B cell (primary cell): ENCODE measurements around the gene TFAP2B. TPM values are rescaled to one million over a fixed set of nuclear protein-coding genes. Genes with fewer than 3 reads are reported as not detected.

Experiments used
- ATAC-seq: fragments of 200-7000 bp; cut with Tn5 transposase; one replicate; pipeline ENCODE4 v1.10.0; 2021; ENCODE audit warnings: low read depth, mild to moderate bottlenecking, moderate number of reproducible peaks, moderate library complexity
- CTCF ChIA-PET: fragments of 350-600 bp; sonication (Branson Sonifier 250); formaldehyde crosslinking; loops from one replicate; lab custom pipeline; 2021; ENCODE audit warnings: antibody characterized with exemption, inconsistent platforms; lab: Charles Lee
- POLR2A ChIA-PET: fragments of 350-600 bp; sonication (Branson Sonifier 250); formaldehyde crosslinking; loops from one replicate; lab custom pipeline; 2021; ENCODE audit warnings: antibody characterized with exemption; lab: Charles Lee
- DNase-seq: peaks from one replicate; pipeline ENCODE4 v3.0.0; 2013
- H2AFZ ChIP-seq: 2 replicates; pipeline ENCODE4 v1.6.1; 2012; ENCODE audit warnings: mild to moderate bottlenecking, low read depth, low read length; ENCODE audit not compliant: insufficient read depth, poor library complexity, severe bottlenecking
- H3K27ac ChIP-seq, 2 donors: 1 replicate in 1 of 2; 2 replicates in 1 of 2; pipeline ENCODE4 v1.5.1; 2012 to 2013; ENCODE audit warnings: low read length in 2 of 2, mild to moderate bottlenecking in 2 of 2, moderate library complexity in 1 of 2
- H3K27me3 ChIP-seq, 4 experiments: fragments of 200-600 bp in 1 of 4; sonication (generic) in 1 of 4; replicated peaks in 1 of 4; 1 replicate in 2 of 4; 2 replicates in 2 of 4; pipeline versions ENCODE4 v1.6.1 to v1.7.0; 2013 to 2016; ENCODE audit warnings: low read length in 3 of 4, mild to moderate bottlenecking in 2 of 4, mixed read lengths in 1 of 4, moderate library complexity in 1 of 4; ENCODE audit not compliant: insufficient read depth in 4 of 4, control insufficient read depth in 3 of 4; ENCODE audit errors: control extremely low read depth in 1 of 4
- H3K36me3 ChIP-seq, 2 experiments: replicated peaks in 1 of 2; 1 replicate in 1 of 2; 2 replicates in 1 of 2; pipeline versions ENCODE4 v1.6.1 to v1.7.1; 2013; ENCODE audit warnings: low read length in 1 of 2; ENCODE audit not compliant: insufficient read depth in 2 of 2, control insufficient read depth in 1 of 2; ENCODE audit errors: control extremely low read depth in 1 of 2, extremely low read depth in 1 of 2
- H3K4me1 ChIP-seq, 2 donors: fragments of 200-600 bp in 1 of 2; sonication (generic) in 1 of 2; 1 replicate in 1 of 2; 2 replicates in 1 of 2; pipeline versions ENCODE4 v1.5.1 to v1.6.1; 2013 to 2017; ENCODE audit warnings: low read length in 2 of 2; ENCODE audit not compliant: control insufficient read depth in 2 of 2, insufficient read depth in 2 of 2
- H3K4me2 ChIP-seq: replicated peaks from 2 replicates; pipeline ENCODE3; 2012; ENCODE audit warnings: mild to moderate bottlenecking, low read depth, low read length; ENCODE audit not compliant: poor library complexity, severe bottlenecking
- H3K4me3 ChIP-seq, 5 experiments: fragments of 200-600 bp in 1 of 5; sonication (generic) in 1 of 5; 1 replicate in 3 of 5; 2 replicates in 2 of 5; pipeline versions ENCODE4 v1.5.1 to v1.7.0; 2011 to 2016; ENCODE audit warnings: low read length in 4 of 5, mild to moderate bottlenecking in 4 of 5, low read depth in 2 of 5, control low read depth in 1 of 5, moderate library complexity in 1 of 5; ENCODE audit not compliant: insufficient read depth in 1 of 5; ENCODE audit errors: control extremely low read depth in 1 of 5, extremely low read depth in 1 of 5
- H3K79me2 ChIP-seq: fragments of 200-600 bp; sonication (generic); one replicate; pipeline ENCODE4 v1.6.0; 2016; ENCODE audit warnings: low read length; ENCODE audit not compliant: control insufficient read depth, insufficient read depth
- H3K9ac ChIP-seq: fragments of 200-600 bp; sonication (generic); 2 replicates; pipeline ENCODE4 v1.6.1; 2017; ENCODE audit warnings: mild to moderate bottlenecking, low read length, moderate library complexity
- H3K9me3 ChIP-seq, 3 donors: one replicate each; pipeline versions ENCODE4 v1.6.1 to v1.7.1; 2013; ENCODE audit warnings: low read length in 2 of 3; ENCODE audit not compliant: control insufficient read depth in 2 of 3, insufficient read depth in 1 of 3; ENCODE audit errors: control extremely low read depth in 1 of 3
- H4K20me1 ChIP-seq: 2 replicates; pipeline ENCODE4 v1.6.0; 2012; ENCODE audit warnings: mild to moderate bottlenecking, low read length; ENCODE audit not compliant: insufficient read depth, control insufficient read depth, poor library complexity, severe bottlenecking
- H3K27ac Mint-ChIP-seq: one replicate; pipeline ENCODE4 v1.8.0; 2021; ENCODE audit warnings: mixed read lengths
- H3K27me3 Mint-ChIP-seq: one replicate; pipeline ENCODE4 v1.8.0; 2021; ENCODE audit warnings: mixed read lengths
- H3K4me1 Mint-ChIP-seq: one replicate; pipeline ENCODE4 v1.8.0; 2021; ENCODE audit warnings: mixed read lengths
- H3K4me3 Mint-ChIP-seq: one replicate; pipeline ENCODE4 v1.8.0; 2021; ENCODE audit warnings: mixed read lengths
- H3K9me3 Mint-ChIP-seq: one replicate; pipeline ENCODE4 v1.8.0; 2022; ENCODE audit warnings: mixed read lengths; ENCODE audit not compliant: insufficient read depth
- CTCF ChIP-seq: fragments of 200-600 bp; IDR thresholded peaks from one replicate; pipeline ENCODE4 v1.8.0; 2022; ENCODE audit warnings: antibody characterized with exemption, mild to moderate bottlenecking
- EZH2 ChIP-seq: IDR thresholded peaks from 2 replicates; pipeline ENCODE4 v1.6.1; 2012; ENCODE audit warnings: borderline replicate concordance, low read depth, mild to moderate bottlenecking, moderate library complexity, low read length; ENCODE audit not compliant: insufficient read depth, poor library complexity, severe bottlenecking
- WGBS: methylation state at CpG from one replicate; pipeline ENCODE4 v1.1.5; 2013; ENCODE audit warnings: missing lambda C conversion rate; ENCODE audit not compliant: insufficient coverage; 5-methylcytosine and 5-hydroxymethylcytosine counted together
- intact Hi-C: fragments of 100-400 bp; cut with micrococcal nuclease; formaldehyde crosslinking; loops from one replicate; pipeline ENCODE4 v1.10.0; 2022
- polyA plus RNA-seq: library from polyadenylated mRNA; depleted of rRNA; stranded (reverse); fragments of >200 nt; gene quantifications from 2 replicates; pipeline ENCODE4 v1.2.3, GENCODE V29; 2012
- total RNA-seq, 2 donors: library from RNA; stranded (reverse); fragments of 120-200 nt in 1 of 2; gene quantifications; 1 replicate in 1 of 2; 2 replicates in 1 of 2; pipeline versions ENCODE4 v1.2.3 to v1.2.4, GENCODE V29; 2013 to 2022

TFAP2B gene
- total and polyA plus RNA-seq, 2 donors (not counting 1 experiment from before 2014, with no cell fraction given): not detected

GRCh38 chr6:50864601-50865000 lies 45.9 kb downstream of the TFAP2B start:
- DNase-seq (no peak), ATAC-seq (no peak)
- H3K4me1 ChIP-seq: no peaks in the 10 kb centered on the region
- H3K79me2 ChIP-seq: no peaks in the 10 kb centered on the region
- Mint-ChIP-seq H3K4me3 (no peak overlapping the region), H3K27me3 (no peaks in the 10 kb centered on the region), H3K4me1 (no peaks in the 10 kb centered on the region), H3K27ac (no peak overlapping the region), H3K9me3 (no peaks in the 10 kb centered on the region)
- intact Hi-C loops: no loop called here
- no peaks in the 10 kb centered on the region for H3K36me3 ChIP-seq
- H3K4me2 ChIP-seq: no peak overlapping the region
- no peak overlapping the region for H2AFZ ChIP-seq
- no peaks in the 10 kb centered on the region for H3K9me3 ChIP-seq
- ChIA-PET CTCF (no interaction called here), POLR2A (no interaction called here)
- no peaks in the 10 kb centered on the region for H3K27me3 ChIP-seq
- no peak overlapping the region for H3K27ac ChIP-seq
- no peak overlapping the region for H3K9ac ChIP-seq
- H4K20me1 ChIP-seq: no peaks in the 10 kb centered on the region
- no peak for TF ChIP-seq EZH2
- TF ChIP-seq CTCF: no peak
- WGBS: no CpG with 5 or more reads among the region's 1 CpG
- no peak overlapping the region for H3K4me3 ChIP-seq

GRCh38 chr6:50868466-50868865 lies 49.8 kb downstream of the TFAP2B start:
- Histone ChIP-seq H4K20me1 (no peaks in the 10 kb centered on the region), H3K9me3 (no peaks in the 10 kb centered on the region), H3K4me2 (no peak overlapping the region), H2AFZ (no peak overlapping the region), H3K4me3 (no peak overlapping the region), H3K27me3 (no peaks in the 10 kb centered on the region), H3K4me1 (no peaks in the 10 kb centered on the region), H3K9ac (no peak overlapping the region), H3K79me2 (no peaks in the 10 kb centered on the region), H3K27ac (no peak overlapping the region), H3K36me3 (no peaks in the 10 kb centered on the region)
- intact Hi-C loops: no loop called here
- no peak for DNase-seq
- no CpG with 5 or more reads among the region's 1 CpG for WGBS
- POLR2A ChIA-PET: no interaction called here
- H3K4me1 Mint-ChIP-seq: no peaks in the 10 kb centered on the region
- TF ChIP-seq CTCF (no peak), EZH2 (no peak)
- no peaks in the 10 kb centered on the region for H3K9me3 Mint-ChIP-seq
- H3K4me3 Mint-ChIP-seq: no peak overlapping the region
- no peak overlapping the region for H3K27ac Mint-ChIP-seq
- CTCF ChIA-PET: no interaction called here
- no peak for ATAC-seq
- H3K27me3 Mint-ChIP-seq: no peaks in the 10 kb centered on the region
